HG03103 (cell line): Measurements from ENCODE around the gene SLC38A2.

ENCODE experiments used
- ATAC-seq: cut with Tn5 transposase; IDR thresholded peaks from one replicate; pipeline ENCODE4 v1.9.1; 2021; ENCODE audit warnings: low read depth; ENCODE audit not compliant: unreplicated experiment

SLC38A2 gene

DNA sequence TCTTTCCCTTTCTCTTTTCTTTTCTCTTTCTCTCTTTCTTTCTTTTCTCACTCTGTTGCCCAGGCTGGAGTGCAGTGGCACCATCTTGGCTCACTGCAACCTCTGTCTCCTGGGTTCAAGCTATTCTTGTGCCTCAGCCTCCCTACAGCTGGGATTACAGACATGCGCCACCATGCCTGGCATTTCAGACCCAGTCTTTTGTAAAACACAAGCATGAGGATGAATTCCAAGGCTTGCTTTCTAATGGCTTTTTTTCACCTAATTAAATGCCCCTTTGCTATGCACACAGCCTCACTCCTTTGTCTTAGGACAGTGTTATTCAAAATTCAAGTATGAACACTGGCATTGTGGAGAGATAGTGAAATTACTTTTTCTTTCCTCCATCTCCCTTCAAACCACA lies 6.0 kb upstream of the SLC38A2 start:
- no peak for ATAC-seq

DNA sequence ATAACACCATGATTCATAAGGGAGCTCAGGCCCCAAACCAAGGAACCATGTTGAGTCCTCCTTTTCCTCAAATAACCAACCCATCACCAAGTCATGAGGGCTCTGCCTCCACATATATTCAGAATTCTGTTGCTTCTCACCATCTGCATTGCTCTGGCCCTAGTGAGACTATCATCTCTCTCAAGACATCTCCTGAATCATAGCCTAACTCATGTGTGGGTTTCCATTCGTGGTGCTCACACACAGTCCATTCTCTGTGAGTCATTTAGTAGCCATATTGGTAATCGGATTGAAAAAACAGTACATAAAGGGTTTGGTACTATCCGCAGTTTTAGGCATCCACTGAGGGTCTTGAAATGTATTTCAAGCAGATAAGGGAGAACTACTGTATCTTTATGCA lies 5.1 kb upstream of the SLC38A2 start:
- ATAC-seq: no peak

GRCh38 chr12:46376579-46376978 lies 4.0 kb upstream of the SLC38A2 start:
- ATAC-seq: no peak

GRCh38 chr12:46374711-46375110 lies 2.1 kb upstream of the SLC38A2 start:
- ATAC-seq: no peak

DNA sequence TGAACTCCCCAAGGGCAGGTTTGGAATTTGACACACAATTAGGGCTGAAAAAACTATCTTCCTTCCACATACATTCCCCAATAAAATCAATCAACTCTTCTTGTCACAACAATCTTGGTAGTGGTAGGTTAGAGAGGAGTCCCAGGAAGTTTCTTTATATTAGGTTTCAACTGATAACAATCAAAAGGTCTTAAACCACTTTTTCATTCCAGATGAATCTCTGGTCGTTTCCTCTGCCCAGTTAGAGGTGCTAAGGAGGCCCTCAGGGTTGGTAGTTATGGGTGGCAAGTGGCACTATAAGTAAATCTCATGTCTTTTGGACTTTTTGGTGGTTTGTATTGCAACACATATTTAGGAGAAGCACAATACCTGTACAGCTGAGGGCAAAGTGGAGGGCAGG lies 1.7 kb upstream of the SLC38A2 start:
- ATAC-seq: no peak

DNA sequence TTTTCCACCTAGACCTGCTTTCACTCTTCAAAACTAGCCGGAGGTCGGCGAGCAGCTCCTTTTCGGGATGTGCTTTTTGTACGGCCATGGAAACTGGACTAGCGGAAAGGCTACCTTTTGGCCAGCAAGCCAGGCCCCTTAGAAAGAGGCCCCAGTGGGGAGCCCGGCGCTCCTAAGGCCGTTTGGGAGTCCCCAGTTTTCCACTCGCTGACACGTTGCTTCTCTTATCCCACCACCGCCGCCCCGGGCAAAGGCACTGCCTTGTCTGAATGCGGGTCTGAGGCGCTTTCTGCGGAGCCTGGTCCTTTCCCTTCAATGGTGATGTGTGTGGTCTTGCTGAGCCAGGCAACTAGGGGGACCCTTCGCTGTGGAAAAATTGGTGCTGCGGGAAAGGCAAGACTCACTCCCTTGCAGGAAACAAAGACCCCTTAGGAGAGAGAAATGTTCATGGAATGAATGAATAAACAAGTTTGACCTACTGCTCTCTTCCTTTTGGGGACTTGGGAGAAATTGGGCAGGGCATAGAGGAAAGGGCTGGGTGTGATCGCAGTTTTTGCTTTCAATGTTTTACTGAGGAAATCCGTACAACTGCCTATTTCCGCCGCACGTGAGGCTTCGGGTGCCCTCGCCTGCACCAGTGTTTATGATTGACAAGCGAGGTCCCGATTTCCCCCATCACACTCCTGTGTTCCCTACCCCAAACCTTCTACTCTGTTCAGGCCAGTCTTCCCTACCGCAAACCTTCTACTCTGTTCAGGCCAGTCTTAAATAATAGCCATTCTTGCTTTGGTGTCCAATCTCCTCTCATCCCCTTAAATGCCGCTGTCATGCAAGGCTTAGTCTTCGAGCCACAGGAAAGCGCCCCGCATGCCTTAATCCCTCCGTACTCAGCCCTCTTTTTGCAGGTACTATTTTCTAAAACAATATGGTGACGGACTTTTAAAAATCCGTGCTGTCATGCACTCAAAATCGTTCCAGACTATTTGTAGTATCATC lies 1.0 kb upstream of the SLC38A2 start:
- ATAC-seq: no peak

DNA sequence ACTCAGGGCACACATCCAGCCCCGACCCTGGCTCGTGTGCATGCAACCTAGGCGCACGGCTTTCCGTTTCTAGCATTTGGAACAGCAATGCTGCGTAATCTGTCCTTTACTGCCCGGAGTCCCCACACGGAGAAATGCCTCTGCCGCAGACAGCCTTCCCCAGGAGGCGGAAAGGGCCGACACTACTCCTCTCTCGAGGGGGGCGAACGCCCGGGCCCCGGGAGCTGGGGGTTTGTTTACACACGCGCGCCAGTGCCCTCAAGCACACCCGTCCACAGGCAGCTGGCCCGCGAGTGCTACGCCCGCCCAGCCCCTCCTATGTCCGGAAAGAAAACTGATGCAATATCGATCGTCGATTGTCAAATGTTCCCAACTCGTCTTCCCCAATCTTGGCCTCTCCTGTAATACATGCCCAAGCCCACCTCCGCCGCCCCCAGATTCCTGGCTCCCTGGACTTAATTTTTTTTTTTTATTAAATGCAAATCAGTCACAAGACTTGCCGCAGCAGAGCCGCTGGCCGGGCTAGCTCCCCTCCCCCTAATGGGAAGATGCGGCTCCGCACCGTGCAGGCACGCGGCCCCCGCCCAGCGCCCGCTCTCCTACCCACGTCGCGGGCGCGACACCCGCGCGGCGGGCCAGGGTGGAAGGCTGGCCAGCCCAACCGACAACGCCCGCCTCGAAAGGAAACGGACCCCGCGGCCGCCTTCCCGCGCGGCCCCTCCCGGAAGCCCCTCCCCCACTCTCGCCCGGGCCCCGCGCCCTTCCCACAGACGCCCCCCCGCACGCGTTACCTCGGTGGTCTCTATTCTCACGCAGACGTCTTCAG lies 642 bp downstream of the SLC38A2 start:
- peak; percentile 10 for ATAC-seq

DNA sequence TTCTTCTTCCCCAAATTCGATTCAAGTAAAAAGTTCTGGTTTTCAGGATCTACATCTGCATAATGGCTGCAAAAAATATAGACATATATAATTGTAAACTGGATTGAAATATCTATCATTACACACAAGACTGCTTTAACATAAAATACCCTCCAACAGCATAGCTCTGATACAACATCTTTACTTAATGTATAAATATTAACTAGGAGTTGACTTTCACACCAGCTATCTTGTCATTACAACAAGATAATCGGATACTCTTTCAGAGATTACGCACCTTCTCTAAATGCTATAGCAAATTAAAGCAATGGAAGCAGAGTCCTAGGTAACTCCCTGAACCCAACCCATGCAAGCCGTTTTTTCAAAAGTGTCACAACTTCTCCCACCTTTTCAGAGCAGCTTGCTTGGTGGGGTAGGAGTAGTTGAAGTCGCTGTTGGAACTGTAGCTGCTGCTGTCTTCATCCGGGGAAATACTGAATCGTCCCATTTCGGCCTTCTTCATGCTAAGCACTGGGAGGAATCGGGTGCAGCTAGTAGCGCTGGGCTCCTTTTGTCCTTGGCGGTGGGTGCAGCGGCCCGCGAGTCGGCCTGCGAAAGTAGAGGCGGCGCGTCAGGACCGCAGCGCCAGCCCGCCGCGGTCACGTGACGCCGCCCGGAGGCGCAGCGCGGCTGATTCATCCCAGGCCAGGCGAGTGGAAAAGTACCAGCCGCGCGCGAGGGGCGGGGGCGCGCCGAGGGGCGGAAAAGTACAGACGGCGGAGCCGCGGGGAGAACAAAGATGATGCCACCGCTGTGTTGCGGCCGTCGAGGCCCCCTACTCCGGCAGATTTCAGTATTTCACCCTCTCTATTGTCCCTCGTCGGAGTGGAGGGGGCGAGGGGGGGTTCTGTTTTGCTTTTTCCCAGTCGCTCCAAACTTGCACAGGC lies 1.5 kb downstream of the SLC38A2 start:
- ATAC-seq: peak; percentile 43

DNA sequence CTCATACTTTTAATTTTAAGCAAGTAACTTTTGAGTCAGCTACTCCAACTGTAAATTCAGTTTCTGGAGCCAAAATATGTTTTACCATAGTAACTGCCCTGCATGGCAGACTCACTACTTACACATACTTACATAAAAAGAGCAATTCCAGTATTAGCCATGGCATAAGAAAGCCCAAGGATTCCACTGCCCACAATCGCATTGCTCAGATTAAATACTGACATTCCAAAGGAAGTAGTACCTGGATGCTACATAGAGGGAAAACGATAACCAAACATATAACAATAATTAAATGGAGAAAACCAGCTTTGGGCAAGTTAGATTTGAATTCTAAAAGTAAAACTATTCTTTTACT lies 2.2 kb downstream of the SLC38A2 start:
- no peak for ATAC-seq

DNA sequence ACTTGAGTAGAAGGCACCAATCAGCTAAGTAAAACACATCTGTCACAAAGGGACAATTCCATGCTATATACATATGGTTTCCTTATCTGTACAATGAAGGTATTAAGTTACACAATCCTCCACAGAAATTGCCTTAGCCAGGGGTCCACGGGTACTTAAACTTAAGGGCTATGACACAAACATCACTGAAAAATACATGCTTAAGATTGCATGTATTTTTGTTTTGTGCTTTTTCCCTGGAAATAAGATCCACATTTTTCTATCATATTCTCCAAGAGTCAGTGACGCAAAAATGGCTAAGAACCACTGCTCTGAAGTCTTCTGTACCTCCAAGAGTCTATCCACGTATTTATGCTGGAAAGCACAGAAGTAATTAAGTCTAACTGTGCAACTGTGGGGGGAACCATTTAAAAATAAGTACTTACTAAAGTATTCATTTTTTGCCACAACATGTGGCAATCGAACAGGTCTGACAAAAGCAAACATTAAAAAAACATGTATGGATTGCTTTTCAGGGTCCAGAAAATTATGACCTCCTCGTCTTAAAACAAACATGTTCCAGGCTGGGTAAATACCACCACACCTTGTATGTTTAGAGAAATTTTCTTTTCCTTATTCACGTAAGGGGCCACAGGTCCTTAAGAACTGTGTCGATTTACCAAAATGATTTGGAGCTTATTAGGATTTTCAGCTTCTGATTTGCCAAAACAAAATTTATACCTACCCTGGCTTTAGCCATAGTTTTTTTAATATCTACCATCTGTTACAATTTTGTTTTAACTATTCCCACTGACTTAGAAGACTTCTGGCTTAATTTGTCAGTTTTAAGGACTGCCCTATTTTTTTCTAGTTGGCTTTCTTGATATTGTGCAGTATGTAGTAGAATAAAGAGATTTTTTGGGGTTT lies 2.8 kb downstream of the SLC38A2 start:
- no peak for ATAC-seq

DNA sequence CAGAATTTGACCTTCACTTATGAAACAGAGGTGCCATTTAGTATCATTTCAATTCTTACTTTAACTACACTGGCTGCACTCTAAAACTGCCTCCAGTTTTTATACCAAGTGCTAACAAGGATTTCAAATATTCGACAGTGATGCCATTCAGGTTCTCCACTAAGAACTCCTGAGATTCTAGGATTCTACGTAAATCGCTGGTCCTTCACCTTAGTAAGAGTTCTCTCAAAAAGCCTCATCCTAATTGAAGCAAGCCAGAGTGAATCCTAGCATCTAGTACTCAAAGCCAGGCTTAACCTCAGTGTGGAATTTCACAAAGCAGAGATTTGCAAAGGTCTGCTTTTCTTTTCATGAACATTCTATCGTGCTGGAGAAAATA lies 3.5 kb downstream of the SLC38A2 start:
- ATAC-seq: no peak

DNA sequence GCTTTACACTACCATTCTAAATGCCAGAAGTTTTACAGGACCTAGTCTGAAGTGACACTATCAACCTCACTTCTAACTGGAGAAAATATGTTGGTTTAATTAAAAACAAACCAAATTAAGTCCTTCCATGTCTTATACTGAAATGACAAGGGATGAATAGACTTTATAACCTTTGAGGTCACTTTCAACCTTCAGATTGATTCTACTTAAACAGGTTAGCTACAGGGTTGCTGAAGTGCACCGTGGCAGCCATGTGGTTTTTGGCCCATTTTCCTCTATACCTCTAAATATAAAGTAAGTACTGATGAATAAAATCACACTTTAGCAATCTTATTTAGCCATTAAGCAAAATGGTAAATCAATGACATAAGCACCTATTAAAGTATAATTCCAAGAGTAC lies 3.9 kb downstream of the SLC38A2 start:
- no peak for ATAC-seq

DNA sequence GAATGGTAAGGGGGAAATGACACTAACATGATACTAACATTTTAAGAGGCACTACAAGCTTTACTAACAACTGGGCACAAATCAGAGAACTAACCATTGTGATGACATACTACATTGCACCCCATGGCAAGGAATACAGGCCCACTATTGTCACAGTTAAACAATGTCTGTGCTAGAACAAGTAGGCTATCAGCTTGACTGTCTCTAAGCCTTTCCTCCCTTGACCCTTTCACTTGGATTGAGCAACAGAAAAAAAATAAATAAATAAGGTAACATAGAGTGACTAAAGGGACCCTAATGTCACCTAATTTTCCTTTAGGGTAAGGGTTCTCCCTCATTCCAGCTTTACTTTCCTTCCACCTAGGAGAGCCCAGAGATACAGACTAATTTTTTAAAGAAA lies 4.4 kb downstream of the SLC38A2 start:
- ATAC-seq: no peak

- ATAC-seq: no peak
Observed at GRCh38 chr12:46367351-46368029, 5.1 kb downstream of the SLC38A2 start.

- no peak for ATAC-seq
Observed at GRCh38 chr12:46366771-46367170, 5.8 kb downstream of the SLC38A2 start.

GRCh38 chr12:46365951-46366379 lies 6.6 kb downstream of the SLC38A2 start:
- no peak for ATAC-seq

GRCh38 chr12:46364777-46365580 lies 7.6 kb downstream of the SLC38A2 start:
- no peak for ATAC-seq

DNA sequence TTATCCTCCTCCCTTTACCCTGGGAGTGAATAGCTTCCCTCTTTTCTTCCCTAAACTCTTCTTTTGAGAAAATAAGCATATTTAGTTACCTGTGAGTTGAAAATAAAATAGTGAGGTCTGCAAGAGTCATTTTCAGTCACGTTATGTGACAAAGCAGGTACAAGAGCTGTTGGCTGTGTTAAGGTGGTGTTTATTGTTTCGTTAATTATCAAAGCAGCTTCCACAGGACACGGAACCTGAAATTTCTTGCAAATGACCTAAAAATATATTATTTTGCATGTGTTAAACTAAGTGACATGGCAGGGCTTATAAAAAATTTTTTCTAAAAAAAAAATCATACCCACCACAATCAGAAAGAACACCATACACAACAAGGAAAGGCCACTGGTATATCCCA lies 8.3 kb downstream of the SLC38A2 start:
- no peak for ATAC-seq
